ENCODE measurements around the gene ABLIM3. TPM values are rescaled to one million over a fixed set of nuclear protein-coding genes. Genes with fewer than 3 reads are reported as not detected.

Gene ABLIM3
- total and polyA plus RNA-seq, 5 donors = 81.3 to 185 (median 159) TPM

DNA sequence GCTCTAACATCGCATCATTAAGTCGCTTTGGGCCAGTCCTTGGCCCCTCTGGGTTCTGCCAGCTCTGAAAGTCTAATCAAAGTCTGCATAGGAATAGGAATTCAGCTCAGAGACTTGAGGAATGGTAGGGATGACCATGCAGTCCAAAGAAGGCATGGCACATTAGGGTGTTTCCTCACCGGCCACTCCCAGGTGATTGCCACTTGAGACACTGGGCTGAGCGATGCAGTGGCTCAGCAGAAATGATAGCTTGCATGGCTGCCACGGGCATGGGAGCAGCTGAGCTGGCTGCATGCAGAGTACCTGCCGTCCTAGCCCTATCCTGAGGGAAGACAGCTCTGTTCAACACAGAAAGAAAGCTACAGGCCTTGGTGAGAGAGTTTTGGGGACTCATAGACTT lies 159.1 kb downstream of the ABLIM3 start:
- H3K27me3 ChIP-seq (ENCODE audit: control insufficient read depth, insufficient read depth) = no peaks in the 10 kb centered on the region
- ATAC-seq = no peak
- H3K9me3 ChIP-seq (ENCODE audit: control insufficient read depth, low read length) = no peaks in the 10 kb centered on the region
- H3K4me1 ChIP-seq (ENCODE audit: control insufficient read depth, insufficient read depth, low read length) = peaks cover 21% of the 10 kb centered on the region
- no peak overlapping the region for H3K4me3 ChIP-seq (ENCODE audit: low read length)
- peak overlapping the region; percentile 59 for H3K27ac ChIP-seq (ENCODE audit: low read length)
- 79% methylated on average over 6 of the region's 6 CpGs for WGBS
- no peak for DNase-seq
- intact Hi-C loops (cut with DNase I) = no loop called here

DNA sequence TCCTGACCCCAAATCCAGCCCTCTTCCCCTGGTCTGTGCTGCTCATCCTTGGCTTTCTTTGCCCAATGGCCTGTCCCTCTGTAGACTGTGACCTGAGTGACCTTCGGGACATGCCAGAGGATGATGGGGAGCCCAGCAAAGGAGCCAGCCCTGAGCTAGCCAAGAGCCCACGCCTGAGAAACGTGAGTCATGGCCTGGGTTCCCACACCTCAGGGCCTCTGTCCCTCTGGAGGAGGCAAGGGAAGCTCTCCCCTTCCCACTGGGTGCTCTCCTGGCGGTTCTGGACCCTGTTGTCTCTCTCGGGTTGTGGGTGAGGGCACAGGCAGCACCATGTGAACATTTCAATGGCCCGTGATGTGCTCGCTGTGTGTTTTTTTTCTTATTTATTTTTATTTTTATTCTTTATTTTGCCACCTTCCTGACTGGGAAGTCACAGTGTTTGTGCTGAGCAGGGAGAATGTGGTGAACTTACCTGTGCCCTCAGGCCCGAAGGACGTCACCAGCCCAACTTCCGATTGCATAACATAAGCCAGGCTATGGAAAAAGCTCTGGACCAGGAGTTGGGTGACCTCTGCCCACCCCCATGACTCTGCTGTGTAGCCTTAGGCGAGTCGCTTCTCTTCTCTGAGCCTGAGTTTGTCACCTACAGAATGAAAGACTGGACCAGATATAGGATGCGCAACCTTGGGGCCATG lies 159.9 kb downstream of the ABLIM3 start:
- peak overlapping the region; percentile 59 for H3K27ac ChIP-seq (ENCODE audit: low read length)
- DNase-seq (no peak), ATAC-seq (no peak)
- H3K4me3 ChIP-seq (ENCODE audit: low read length) = no peak overlapping the region
- 87% methylated on average over 13 of the region's 13 CpGs for whole genome bisulfite sequencing
- H3K9me3 ChIP-seq (ENCODE audit: control insufficient read depth, low read length) = no peaks in the 10 kb centered on the region
- H3K4me1 ChIP-seq (ENCODE audit: control insufficient read depth, insufficient read depth, low read length) = peaks cover 21% of the 10 kb centered on the region
- intact Hi-C loops (cut with DNase I) = no loop called here
- no peaks in the 10 kb centered on the region for H3K27me3 ChIP-seq (ENCODE audit: control insufficient read depth, insufficient read depth)

DNA sequence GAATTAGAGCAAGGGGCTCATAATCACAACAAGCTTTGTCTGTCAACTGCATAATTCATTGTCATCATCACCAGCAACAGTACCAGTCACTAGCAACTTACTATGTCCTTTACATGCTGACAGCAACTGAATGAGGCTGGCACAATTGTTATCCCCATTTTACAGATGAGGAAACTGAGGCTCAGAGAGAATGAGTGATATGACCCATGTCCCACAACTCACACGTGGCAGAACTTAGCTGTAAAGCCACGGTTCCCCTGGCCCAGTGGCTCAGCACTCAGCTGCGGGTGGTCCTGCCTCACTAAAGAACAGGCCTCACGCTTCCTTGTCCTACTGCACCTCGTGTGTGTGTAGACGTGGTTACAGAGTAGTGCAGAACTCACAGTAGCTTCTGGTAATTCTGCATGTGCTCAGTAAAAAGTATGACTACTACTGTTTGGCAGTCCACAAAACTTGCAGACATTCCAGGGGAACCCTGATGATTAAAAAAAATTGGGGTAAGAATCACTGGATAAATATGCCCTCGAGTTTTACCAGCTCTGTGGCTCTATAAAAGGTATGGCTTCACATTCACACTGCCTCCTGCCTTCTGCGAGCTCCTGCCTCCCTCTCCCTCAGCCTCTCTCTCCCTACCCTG lies 160.6 kb downstream of the ABLIM3 start:
- peaks cover 21% of the 10 kb centered on the region for H3K4me1 ChIP-seq (ENCODE audit: control insufficient read depth, insufficient read depth, low read length)
- ATAC-seq = no peak
- no peak overlapping the region for H3K27ac ChIP-seq (ENCODE audit: low read length)
- 75% methylated on average over 8 of the region's 8 CpGs for WGBS
- H3K27me3 ChIP-seq (ENCODE audit: control insufficient read depth, insufficient read depth) = no peaks in the 10 kb centered on the region
- no peaks in the 10 kb centered on the region for H3K9me3 ChIP-seq (ENCODE audit: control insufficient read depth, low read length)
- no peak for DNase-seq
- intact Hi-C loops (cut with DNase I) = no loop called here
- no peak overlapping the region for H3K4me3 ChIP-seq (ENCODE audit: low read length)

DNA sequence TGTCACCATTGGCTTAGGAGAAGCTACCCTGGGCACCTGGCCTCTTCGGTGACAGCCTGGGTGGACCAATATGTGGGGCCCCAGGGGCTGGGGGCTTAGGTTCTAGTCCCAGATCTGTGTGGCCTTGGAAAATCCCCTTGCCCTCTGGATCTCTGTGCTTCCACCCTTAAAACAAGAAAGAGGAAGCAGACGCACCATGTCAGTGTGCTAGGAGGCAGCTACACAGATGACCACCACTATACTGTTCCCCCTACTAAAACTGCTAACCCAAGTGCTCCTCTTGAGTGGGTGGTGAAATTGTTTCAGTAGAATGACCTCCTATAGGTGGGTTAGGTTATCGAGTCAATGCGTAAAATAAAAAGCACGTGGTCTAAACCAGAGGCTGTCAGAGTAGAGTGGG lies 161.3 kb downstream of the ABLIM3 start:
- WGBS = 83% methylated on average over 5 of the region's 5 CpGs
- DNase-seq (no peak), ATAC-seq (no peak)
- intact Hi-C loops (cut with DNase I) = no loop called here
- H3K9me3 ChIP-seq (ENCODE audit: control insufficient read depth, low read length) = no peaks in the 10 kb centered on the region
- no peak overlapping the region for H3K27ac ChIP-seq (ENCODE audit: low read length)
- no peaks in the 10 kb centered on the region for H3K27me3 ChIP-seq (ENCODE audit: control insufficient read depth, insufficient read depth)
- peaks cover 18% of the 10 kb centered on the region for H3K4me1 ChIP-seq (ENCODE audit: control insufficient read depth, insufficient read depth, low read length)
- no peak overlapping the region for H3K4me3 ChIP-seq (ENCODE audit: low read length)

DNA sequence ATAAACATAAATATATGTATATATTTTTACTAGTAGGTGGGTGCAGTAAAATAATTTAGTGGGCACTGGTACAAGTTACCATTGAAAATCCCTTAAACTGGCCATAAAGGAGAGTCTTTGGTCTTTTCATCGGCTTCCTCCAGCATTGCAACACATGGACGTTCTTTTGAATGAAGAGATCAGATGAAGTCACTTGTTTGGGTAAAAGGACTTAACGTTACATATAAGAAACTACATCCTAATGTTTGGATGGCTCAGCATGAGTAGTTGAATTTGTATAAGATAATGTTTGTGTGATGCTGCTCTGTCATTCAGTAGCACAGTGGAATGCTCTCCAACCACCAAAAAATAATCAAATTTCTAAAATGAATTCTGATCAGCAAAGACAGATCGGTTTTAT lies 161.9 kb downstream of the ABLIM3 start:
- Histone ChIP-seq H3K27me3 (ENCODE audit: control insufficient read depth, insufficient read depth) (no peaks in the 10 kb centered on the region), H3K4me1 (ENCODE audit: control insufficient read depth, insufficient read depth, low read length) (peaks cover 16% of the 10 kb centered on the region), H3K27ac (ENCODE audit: low read length) (no peak overlapping the region), H3K4me3 (ENCODE audit: low read length) (no peak overlapping the region), H3K9me3 (ENCODE audit: control insufficient read depth, low read length) (no peaks in the 10 kb centered on the region)
- DNase-seq = no peak
- no peak for ATAC-seq
- intact Hi-C loops (cut with DNase I) = no loop called here
- WGBS = 70% methylated on average over 4 of the region's 4 CpGs

DNA sequence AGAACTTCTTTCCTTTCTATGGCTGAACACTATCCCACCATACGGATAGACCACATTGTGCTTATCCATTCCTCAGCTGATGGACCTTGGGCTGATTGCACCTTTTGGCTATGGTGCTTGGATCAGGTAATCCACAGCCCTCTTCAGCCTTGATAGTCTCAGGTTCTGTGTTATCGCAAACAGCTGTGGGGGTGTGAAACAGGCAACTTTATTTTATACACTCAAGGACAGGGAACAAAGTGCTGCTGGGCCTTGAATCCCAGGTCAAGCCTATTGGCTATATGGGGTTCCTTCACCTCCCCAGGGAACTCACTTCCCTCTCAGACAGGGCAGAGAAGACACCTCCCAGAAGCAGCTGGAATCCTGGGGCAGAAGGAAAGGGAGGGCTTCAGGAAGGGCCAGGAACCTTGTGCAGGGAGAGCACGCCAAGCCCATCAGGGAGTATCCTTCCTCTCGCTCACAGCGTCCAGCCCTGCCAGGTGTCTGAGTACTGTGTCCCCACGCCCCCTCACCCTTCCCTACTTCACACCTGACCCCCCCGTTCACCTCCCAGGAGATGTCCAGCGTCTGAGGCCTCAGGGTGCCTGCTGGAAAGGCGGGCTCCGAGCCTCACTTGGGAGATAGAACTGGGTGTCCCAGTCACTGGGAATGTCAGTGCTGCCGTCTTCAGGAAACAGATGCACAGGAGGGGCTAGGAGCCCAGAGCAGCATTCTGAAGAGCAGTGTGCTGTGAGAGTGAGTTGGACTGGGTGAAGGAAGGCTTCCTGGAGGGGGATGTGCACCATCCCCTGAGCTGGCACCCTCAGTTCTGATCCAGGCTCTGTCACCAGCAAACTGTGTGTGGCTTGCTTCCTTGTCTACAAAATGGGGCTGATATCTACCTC lies 163.1 kb downstream of the ABLIM3 start:
- Histone ChIP-seq H3K9me3 (ENCODE audit: control insufficient read depth, low read length) (no peaks in the 10 kb centered on the region), H3K27ac (ENCODE audit: low read length) (peak overlapping the region; percentile 37), H3K27me3 (ENCODE audit: control insufficient read depth, insufficient read depth) (no peaks in the 10 kb centered on the region), H3K4me3 (ENCODE audit: low read length) (no peak overlapping the region), H3K4me1 (ENCODE audit: control insufficient read depth, insufficient read depth, low read length) (peaks cover 8% of the 10 kb centered on the region)
- ATAC-seq = peak; percentile 53 to 68
- no peak for DNase-seq
- intact Hi-C loops (cut with DNase I) = no loop called here
- 61% methylated on average over 11 of the region's 11 CpGs for WGBS

DNA sequence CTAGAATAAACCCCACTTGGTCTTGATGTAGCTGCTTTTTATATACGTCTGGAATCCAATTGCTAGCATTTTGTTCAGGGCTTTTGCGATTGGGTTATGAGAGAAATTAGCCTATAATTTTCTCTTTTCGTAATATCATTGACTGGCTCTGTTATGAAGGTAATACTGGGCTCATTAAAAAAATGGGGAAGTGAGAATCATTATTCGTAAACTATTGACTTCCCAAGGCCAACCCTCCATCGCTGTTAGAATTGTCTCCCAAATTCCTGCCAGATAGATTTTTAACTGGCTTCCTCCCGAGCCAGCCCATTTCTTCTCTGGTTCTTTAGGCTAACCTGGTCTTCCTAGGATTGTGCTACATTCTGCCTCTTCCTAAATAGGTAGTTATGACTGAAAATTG lies 168.1 kb downstream of the ABLIM3 start:
- no peaks in the 10 kb centered on the region for H3K9me3 ChIP-seq (ENCODE audit: control insufficient read depth, low read length)
- H3K27me3 ChIP-seq (ENCODE audit: control insufficient read depth, insufficient read depth) = no peaks in the 10 kb centered on the region
- no peak overlapping the region for H3K27ac ChIP-seq (ENCODE audit: low read length)
- no peak overlapping the region for H3K4me3 ChIP-seq (ENCODE audit: low read length)
- ATAC-seq (no peak), DNase-seq (no peak)
- H3K4me1 ChIP-seq (ENCODE audit: control insufficient read depth, insufficient read depth, low read length) = no peaks in the 10 kb centered on the region
- WGBS = 78% methylated on average over 6 of the region's 6 CpGs
- intact Hi-C loops (cut with DNase I) = no loop called here

Other genes with a start within 250 kb of the ABLIM3 start
- gene SH3TC2, start 78.4 kb upstream of the ABLIM3 start, total RNA-seq = 10 to 100 TPM in 3 of 4 donors, 1 to 10 TPM in 1; 6.7 to 17.9 (median 14.7) TPM
- 4.9 TPM for gene SH3TC2, start 78.4 kb upstream of the ABLIM3 start, polyA plus RNA-seq
- 10 to 100 TPM; 36.9 to 59.7 (median 42.7) TPM for gene AFAP1L1, start 130.4 kb downstream of the ABLIM3 start, total RNA-seq
- 26.2 TPM for gene AFAP1L1, start 130.4 kb downstream of the ABLIM3 start, polyA plus RNA-seq
- 10 to 100 TPM in 1 of 4 donors, 1 to 10 TPM in 3; 9.1 to 11.3 (median 9.4) TPM for gene GRPEL2, start 204.0 kb downstream of the ABLIM3 start, total RNA-seq
- 4.8 TPM for gene GRPEL2, start 204.0 kb downstream of the ABLIM3 start, polyA plus RNA-seq
- gene PCYOX1L, start 216.6 kb downstream of the ABLIM3 start, total RNA-seq = 1 to 10 TPM; 4.7 to 7.0 (median 6.2) TPM
- gene PCYOX1L, start 216.6 kb downstream of the ABLIM3 start, polyA plus RNA-seq = 3.7 TPM
- 1 to 10 TPM in 1 of 4 donors, under 1 TPM in 2, not detected in 1; 0.65 to 2.3 (median 0.94) TPM for gene IL17B, start 237.8 kb downstream of the ABLIM3 start, total RNA-seq
- gene IL17B, start 237.8 kb downstream of the ABLIM3 start, polyA plus RNA-seq = 1.4 TPM

Data from right cardiac atrium (tissue), 5 donors.